DMS114 treated with DMSO at 0.1 percent for 48 hours (cell line): Measurements from ENCODE around the gene ADGRB3.
"Not testable (repeated sequence)": the region's sequence is repeated elsewhere in the genome, so short reads cannot be mapped to it uniquely, and the experiment has no call there.

Experiments used
- DNase-seq: peaks from one replicate; lab custom pipeline; 2025; ENCODE audit not compliant: unreplicated experiment; lab: John Stamatoyannopoulos, UW

ADGRB3 gene

DNA sequence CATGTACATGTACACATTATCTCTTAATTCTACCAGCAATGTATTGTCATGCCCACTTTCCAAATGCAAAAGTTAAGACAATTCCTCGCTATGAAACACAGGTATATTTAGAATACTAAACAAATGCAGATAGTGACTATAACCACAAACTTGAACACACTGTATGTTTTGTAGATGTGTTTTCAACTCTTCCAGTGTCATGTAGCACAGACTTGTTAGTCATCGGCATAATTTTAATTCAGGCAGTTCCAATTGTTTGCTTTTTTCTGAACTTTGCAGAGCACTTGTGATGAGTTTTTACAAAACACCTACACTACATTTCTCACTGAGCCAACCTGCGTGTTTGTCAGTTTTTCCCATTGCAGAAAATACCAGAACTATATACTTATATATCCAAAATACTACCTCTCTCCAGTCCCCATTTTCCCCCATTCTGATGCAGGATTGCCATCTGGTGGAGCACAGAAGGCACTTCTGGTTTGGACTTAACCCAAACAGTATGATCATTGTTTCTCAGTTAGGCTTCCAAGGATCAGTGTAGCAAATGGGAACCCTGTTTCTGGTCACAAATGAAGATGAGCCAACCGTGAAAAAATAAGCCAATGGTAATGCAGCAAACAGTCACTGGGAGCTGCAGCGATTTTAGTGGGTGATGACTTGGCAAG, 143.4 kb downstream of the ADGRB3 start:
- DNase-seq = peak; percentile 19

DNA sequence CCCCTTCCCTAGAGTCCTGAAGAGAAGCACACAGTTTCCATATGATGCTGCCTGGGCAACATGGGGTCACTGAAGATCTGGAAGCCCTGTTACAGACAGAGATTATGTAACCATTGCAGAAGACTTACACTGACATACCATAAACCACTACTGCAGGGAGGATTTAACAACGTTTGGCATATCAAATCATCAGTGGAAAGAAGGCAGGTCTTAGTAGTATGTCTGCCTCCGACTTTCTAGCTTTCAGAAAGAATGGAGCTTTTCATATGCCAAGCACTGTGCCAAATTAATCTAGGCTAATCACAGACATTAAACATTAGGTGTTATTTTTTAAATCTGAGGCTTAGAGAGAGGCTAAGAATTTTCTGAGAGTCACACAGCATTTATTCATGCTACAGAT, 144.3 kb downstream of the ADGRB3 start:
- no peak for DNase-seq

- DNase-seq = not testable (repeated sequence)
These were observed 155.0 kb downstream of the ADGRB3 start for GRCh38 chr6:68790128-68790527.

DNA sequence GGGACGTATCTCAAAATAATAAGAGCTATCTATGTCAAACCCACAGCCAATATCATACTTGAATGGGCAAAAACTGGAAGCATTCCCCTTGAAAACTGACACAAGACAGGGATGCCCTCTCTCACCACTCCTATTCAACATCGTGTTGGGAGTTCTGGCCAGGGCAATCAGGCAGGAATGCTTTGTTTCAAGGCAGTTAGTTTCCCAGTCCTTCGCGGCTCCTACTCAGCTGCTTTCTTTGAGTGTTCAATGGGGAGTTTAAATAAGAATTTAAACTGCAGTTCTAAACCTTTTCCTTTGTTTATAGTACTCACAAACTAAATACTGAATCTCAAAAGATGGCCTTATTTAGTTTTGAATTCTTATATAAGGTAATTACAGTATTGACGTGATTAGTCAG, 179.9 kb downstream of the ADGRB3 start:
- not testable (repeated sequence) for DNase-seq

GRCh38 chr6:68826501-68826900, 191.4 kb downstream of the ADGRB3 start:
- no peak for DNase-seq

DNA sequence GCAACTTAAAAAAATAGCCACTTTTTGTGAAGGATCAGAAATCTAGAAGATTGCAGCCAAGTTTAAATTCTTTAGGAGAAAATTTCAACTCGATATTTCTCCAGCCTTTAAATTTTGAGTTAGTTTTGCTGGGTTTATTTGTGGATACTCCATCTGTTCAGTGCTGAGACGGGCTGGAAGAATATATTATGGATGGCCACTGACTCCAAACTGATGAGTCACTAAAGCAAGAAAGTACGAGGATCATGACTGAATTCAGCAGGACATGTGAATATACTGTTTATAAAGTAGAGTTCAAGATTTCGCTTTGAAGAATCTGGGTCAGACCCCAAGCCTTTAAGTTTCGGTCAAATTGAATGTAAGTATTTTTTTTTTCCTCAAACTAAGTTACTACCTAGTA, 199.5 kb downstream of the ADGRB3 start:
- DNase-seq = no peak

GRCh38 chr6:68838571-68838970, 203.5 kb downstream of the ADGRB3 start:
- DNase-seq = no peak

- no peak for DNase-seq
These were observed 217.7 kb downstream of the ADGRB3 start for GRCh38 chr6:68852791-68853190.

DNA sequence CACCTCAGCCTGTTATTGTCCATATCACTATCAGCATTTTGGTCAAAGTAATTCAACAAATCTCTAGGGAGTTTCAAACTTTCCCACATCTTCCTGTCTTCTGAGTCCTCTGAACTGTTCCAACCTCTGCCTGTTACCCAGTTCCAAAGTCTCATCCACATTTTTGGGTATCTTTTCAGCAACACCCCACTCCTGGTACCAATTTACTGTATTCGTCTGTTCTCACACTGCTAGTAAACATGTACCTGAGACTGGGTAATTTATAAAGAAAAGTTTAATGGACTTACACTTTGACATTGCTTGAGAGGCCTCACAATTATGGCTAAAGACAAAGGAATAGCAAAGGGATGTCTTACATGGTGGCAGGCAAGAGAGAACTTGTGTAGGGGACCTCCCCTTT, 224.2 kb downstream of the ADGRB3 start:
- no peak for DNase-seq

DNA sequence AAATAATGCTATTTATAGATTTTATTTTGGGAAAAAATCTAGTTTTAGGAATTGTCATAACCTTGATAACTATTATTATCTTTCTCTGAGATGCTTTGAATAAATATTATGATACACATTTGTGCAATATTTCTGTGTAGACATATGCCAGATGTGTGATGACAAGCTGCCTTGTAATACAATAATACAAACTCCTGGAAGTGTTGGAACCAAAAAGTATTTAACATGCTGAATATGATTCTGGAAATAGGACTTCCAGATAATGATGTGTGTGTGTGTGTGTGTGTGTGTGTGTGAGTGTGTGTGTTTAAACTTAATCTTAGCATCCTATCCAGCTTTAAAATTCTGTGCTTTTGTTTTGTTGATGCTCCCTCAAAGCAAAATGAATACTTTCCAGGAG, 233.6 kb downstream of the ADGRB3 start:
- no peak for DNase-seq

- DNase-seq = no peak
These were observed 238.2 kb downstream of the ADGRB3 start for GRCh38 chr6:68873236-68873635.

- no peak for DNase-seq
These were observed 239.7 kb downstream of the ADGRB3 start for GRCh38 chr6:68874747-68875146.

GRCh38 chr6:68875403-68875802, 240.3 kb downstream of the ADGRB3 start:
- DNase-seq = no peak

DNA sequence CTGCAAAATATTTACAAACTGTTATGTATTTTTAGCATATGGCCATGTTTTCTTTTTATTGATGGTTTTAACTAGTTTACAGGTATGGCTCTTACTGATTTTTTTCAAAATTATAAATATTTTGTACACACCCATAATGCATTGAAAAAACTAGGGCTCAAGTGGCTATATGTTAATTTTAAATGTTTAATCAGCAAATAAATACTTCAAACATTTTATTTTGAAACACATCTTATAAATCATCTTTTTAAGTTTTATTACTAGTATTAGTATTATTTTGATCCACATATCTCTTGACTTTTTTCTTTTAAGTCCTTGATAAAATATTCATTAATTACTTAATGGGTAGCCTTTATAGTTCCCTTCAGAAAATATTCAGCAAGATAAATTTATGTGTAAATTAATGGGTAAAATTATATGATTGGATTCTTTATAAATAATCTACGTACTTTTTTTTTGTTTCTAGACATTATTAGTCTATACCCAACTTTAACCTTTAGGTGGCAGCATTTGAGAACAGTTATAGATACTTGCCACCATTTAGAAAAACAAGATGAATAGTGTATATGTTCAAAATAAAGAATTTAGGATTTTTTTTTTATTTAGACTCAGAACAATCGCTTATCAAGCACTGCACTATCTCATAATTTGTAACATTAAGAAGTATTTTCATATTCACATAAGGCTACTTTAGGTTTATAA, 241.9 kb downstream of the ADGRB3 start:
- DNase-seq = peak; percentile 27

GRCh38 chr6:68880050-68880813, 245.2 kb downstream of the ADGRB3 start:
- DNase-seq = no peak

GRCh38 chr6:68883325-68883724, 248.2 kb downstream of the ADGRB3 start:
- not testable (repeated sequence) for DNase-seq

- no peak for DNase-seq
These were observed 256.3 kb downstream of the ADGRB3 start for GRCh38 chr6:68891419-68891818.

DNA sequence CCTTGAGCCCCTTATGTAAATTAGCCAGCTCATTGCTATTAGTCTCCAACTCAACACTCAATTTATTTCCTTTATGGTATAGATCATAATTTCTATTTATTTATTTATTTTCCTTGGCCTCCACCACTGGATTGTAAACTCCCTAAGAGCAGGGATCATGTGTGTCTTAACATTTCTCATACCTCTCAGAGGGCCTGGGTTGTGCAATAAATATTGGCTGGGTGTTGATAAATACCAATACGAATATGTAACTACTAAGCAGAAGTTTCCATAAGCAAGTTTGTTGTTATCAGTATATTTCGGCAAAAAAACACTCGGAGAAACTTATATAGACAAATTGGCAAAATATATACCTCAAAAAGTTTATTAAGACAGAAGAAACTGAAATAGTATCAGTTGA, 257.4 kb downstream of the ADGRB3 start:
- no peak for DNase-seq

GRCh38 chr6:68895929-68896328, 260.8 kb downstream of the ADGRB3 start:
- no peak for DNase-seq

- no peak for DNase-seq
These were observed 266.0 kb downstream of the ADGRB3 start for GRCh38 chr6:68901044-68901443.

DNA sequence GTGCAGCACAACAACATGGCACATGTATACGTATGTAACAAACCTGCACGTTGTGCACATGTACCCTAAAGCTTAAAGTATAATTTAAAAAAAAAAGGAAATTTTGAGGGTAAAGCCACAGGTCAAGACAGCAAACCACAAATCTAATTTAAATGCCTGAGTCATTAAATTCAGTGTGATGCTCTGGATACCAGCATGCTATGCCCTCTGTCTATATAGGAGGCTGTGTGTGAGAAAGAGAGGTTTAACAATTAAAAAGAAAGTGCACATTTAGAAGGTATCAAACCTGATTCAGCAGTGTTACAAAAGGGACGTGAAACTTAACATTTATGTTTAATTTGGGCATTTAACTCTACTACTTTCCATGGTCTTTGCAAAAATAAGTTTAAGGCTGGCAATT, 276.3 kb downstream of the ADGRB3 start:
- no peak for DNase-seq

DNA sequence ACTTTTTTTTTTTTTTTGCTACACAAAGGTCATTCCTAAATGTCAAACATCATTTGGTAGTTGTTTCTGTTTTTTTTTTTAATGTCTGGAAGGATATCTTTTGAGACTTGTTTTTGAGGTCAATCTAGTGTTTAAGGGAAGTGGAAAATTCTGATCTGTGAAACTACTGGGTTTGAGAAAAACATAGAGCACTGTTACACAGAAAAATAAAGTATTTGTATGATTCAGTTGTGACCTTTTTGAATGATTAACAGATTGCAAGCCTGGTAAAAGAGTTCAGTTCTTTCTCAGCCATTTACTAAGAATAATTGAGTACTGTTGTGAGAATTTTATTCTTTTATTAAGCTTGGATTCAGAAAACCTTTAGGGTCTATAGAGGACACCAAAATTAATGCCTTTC, 276.7 kb downstream of the ADGRB3 start:
- DNase-seq = no peak
